ENCODE data around the gene EIF4H.
"Not testable (repeated sequence)": the region's sequence is repeated elsewhere in the genome, so short reads cannot be mapped to it uniquely, and the experiment has no call there.

The EIF4H gene

DNA sequence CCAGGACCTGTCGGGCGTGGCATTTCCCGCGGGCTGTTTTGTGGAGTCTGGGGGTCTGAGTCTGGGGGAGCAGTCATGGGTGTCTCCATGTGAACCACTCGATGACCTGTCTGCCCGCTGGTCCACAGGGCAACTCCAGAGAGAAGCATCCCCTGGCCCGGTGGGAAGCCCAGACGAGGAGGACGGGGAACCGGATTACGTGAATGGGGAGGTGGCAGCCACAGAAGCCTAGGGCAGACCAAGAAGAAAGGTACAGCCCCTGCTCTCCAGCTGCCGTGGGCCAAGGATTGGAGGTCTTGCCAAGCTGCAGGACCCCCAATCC, 50.3 kb downstream of the EIF4H start:
- no peak overlapping the region for H3K4me3 ChIP-seq (replicated peaks; ENCODE audit: insufficient read depth, low read length)
- no peak for DNase-seq (ENCODE audit: low read depth in 1 of 2, low spot score in 1 of 2)
- H3K27me3 ChIP-seq (ENCODE audit: insufficient read depth, poor library complexity, severe bottlenecking): no peaks in the 10 kb centered on the region
- peak overlapping the region; percentile 76 for H3K27ac ChIP-seq (replicated peaks)
- TF ChIP-seq, protein P1, sequence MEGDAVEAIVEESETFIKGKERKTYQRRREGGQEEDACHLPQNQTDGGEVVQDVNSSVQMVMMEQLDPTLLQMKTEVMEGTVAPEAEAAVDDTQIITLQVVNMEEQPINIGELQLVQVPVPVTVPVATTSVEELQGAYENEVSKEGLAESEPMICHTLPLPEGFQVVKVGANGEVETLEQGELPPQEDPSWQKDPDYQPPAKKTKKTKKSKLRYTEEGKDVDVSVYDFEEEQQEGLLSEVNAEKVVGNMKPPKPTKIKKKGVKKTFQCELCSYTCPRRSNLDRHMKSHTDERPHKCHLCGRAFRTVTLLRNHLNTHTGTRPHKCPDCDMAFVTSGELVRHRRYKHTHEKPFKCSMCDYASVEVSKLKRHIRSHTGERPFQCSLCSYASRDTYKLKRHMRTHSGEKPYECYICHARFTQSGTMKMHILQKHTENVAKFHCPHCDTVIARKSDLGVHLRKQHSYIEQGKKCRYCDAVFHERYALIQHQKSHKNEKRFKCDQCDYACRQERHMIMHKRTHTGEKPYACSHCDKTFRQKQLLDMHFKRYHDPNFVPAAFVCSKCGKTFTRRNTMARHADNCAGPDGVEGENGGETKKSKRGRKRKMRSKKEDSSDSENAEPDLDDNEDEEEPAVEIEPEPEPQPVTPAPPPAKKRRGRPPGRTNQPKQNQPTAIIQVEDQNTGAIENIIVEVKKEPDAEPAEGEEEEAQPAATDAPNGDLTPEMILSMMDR (IDR thresholded peaks at IDR 0.05; ENCODE audit: insufficient read depth, low read length): no peak

DNA sequence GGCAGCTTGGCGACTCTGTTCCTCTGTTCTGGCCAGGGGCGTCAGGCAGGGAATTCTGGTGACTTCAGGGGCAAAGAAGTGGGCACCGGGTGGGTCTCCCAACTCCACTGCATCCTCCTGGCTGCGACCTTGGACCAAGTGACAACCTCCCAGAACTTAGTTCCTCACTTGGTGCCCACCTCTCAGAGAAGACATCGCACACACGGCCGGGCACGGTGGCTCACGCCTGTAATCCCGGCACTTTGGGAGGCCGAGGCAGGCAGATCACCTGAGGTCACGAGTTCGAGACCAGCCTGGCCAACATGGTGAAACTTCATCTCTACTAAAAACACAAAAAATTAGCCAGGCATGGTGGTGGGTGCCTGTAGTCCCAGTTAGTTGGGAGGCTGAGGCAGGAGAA, 50.8 kb downstream of the EIF4H start:
- peak overlapping the region; percentile 76 for H3K27ac ChIP-seq (replicated peaks)
- not testable (repeated sequence) for H3K27me3 ChIP-seq (ENCODE audit: insufficient read depth, poor library complexity, severe bottlenecking); DNase-seq (ENCODE audit: low read depth in 1 of 2, low spot score in 1 of 2); H3K4me3 ChIP-seq (replicated peaks; ENCODE audit: insufficient read depth, low read length)

DNA sequence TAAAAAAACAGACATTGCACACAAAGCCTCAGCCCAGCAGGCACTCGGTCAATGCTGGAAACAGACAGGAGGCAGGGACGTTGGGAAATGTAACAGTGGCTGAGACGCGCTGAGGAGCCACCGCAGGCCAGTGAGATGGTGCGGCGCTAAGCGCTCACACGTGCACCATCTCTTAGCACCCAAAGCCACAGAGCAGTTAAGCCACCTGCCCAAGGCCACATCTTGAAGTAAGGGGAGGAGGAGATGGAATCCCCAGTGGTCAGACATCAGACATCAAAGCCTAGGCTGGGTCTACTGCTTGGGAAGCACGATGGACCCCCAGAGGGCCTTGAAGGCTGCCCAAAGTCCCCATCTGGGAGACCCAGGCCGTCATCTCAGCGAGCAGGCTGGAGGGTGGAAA, 51.2 kb downstream of the EIF4H start:
- Histone ChIP-seq H3K4me3 (replicated peaks; ENCODE audit: insufficient read depth, low read length) (no peak overlapping the region), H3K27me3 (ENCODE audit: insufficient read depth, poor library complexity, severe bottlenecking) (no peaks in the 10 kb centered on the region), H3K27ac (replicated peaks) (peak overlapping the region; percentile 76)
- peak in 1 of 2 experiments; percentile 90 for DNase-seq (ENCODE audit: low read depth in 1 of 2, low spot score in 1 of 2)
- TF ChIP-seq SPI1 (IDR thresholded peaks at IDR 0.05; ENCODE audit: borderline replicate concordance, low read depth): no peak
- TF ChIP-seq POLR2AphosphoS5 (IDR thresholded peaks at IDR 0.05; ENCODE audit: low read depth): peak; percentile 98

DNA sequence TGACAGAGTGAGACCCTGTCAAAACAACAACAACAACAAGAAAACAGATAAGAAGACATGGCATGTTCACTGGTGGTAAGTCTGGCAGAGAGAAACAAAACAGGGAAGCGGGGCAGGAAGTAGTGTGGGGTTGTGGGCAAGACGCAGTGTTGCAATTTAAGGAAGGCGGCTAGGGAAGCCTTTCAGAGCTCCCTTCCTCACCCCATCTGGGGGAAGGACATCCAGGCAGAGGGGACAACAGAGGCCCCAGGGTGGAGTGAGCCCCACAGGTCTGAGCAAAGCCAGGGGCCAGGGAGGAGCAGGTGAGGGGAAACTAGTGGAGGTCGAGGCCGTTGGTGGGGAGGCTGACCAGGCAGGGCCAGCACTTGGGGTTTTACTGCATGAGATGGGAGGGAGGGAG, 52.5 kb downstream of the EIF4H start:
- peak; percentile 88 to 94 for DNase-seq (ENCODE audit: low read depth in 1 of 2, low spot score in 1 of 2)
- Histone ChIP-seq H3K27ac (replicated peaks) (peak overlapping the region; percentile 76), H3K27me3 (ENCODE audit: insufficient read depth, poor library complexity, severe bottlenecking) (no peaks in the 10 kb centered on the region), H3K4me3 (replicated peaks; ENCODE audit: insufficient read depth, low read length) (no peak overlapping the region)
- TF ChIP-seq GABPA (IDR thresholded peaks at IDR 0.05; ENCODE audit: low read depth): peak; percentile 64
- TF ChIP-seq, protein P2, sequence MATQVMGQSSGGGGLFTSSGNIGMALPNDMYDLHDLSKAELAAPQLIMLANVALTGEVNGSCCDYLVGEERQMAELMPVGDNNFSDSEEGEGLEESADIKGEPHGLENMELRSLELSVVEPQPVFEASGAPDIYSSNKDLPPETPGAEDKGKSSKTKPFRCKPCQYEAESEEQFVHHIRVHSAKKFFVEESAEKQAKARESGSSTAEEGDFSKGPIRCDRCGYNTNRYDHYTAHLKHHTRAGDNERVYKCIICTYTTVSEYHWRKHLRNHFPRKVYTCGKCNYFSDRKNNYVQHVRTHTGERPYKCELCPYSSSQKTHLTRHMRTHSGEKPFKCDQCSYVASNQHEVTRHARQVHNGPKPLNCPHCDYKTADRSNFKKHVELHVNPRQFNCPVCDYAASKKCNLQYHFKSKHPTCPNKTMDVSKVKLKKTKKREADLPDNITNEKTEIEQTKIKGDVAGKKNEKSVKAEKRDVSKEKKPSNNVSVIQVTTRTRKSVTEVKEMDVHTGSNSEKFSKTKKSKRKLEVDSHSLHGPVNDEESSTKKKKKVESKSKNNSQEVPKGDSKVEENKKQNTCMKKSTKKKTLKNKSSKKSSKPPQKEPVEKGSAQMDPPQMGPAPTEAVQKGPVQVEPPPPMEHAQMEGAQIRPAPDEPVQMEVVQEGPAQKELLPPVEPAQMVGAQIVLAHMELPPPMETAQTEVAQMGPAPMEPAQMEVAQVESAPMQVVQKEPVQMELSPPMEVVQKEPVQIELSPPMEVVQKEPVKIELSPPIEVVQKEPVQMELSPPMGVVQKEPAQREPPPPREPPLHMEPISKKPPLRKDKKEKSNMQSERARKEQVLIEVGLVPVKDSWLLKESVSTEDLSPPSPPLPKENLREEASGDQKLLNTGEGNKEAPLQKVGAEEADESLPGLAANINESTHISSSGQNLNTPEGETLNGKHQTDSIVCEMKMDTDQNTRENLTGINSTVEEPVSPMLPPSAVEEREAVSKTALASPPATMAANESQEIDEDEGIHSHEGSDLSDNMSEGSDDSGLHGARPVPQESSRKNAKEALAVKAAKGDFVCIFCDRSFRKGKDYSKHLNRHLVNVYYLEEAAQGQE (IDR thresholded peaks at IDR 0.05; ENCODE audit: insufficient replicate concordance, low read depth): no peak
- peak; percentile 95 for TF ChIP-seq POLR2AphosphoS5 (IDR thresholded peaks at IDR 0.05; ENCODE audit: low read depth)
- TF ChIP-seq SPI1 (IDR thresholded peaks at IDR 0.05; ENCODE audit: borderline replicate concordance, low read depth): peak; percentile 92; the same call in 1 of the 2 replicates

DNA sequence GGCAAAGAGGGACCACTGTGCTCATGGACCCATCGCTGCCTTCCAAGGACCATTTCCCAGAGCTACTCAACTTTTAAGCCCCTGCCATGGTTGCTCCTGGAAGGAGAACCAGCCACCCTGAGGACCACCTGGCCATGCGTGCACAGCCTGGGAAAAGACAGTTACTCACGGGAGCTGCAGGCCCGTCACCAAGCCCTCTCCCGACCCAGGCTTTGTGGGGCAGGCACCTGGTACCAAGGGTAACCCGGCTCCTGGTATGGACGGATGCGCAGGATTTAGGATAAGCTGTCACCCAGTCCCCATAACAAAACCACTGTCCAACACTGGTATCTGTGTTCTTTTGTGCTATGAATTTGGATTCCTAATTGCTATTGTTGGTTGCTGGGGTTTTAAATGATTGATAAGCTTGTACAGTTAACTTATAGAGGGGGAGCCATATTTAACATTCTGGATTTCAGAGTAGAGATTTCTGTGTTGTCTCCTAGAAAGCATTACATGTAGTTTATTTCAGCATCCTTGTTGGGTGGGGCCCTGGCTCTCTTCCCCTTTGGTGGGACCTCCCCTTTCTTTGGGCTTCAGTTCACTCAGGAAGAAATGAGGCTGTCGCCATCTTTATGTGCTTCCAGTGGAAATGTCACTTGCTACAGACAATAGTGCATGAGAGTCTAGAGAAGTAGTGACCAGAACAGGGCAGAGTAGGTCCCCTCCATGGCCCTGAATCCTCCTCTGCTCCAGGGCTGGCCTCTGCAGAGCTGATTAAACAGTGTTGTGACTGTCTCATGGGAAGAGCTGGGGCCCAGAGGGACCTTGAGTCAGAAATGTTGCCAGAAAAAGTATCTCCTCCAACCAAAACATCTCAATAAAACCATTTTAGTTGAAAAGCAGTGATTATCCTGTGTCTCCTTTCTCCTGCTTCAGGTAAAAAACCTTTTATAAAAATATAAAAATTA, 55.1 kb downstream of the EIF4H start:
- no peak overlapping the region for H3K4me3 ChIP-seq (replicated peaks; ENCODE audit: insufficient read depth, low read length)
- no peaks in the 10 kb centered on the region for H3K27me3 ChIP-seq (ENCODE audit: insufficient read depth, poor library complexity, severe bottlenecking)
- DNase-seq (ENCODE audit: low read depth in 1 of 2, low spot score in 1 of 2): peak in 1 of 2 experiments; percentile 71
- TF ChIP-seq, protein P2 (IDR thresholded peaks at IDR 0.05; ENCODE audit: insufficient replicate concordance, low read depth): no peak
- TF ChIP-seq GABPA (IDR thresholded peaks at IDR 0.05; ENCODE audit: low read depth): no peak
- TF ChIP-seq SPI1 (IDR thresholded peaks at IDR 0.05; ENCODE audit: borderline replicate concordance, low read depth): 0 out of 2 replicates have a peak, but pooled peaks have one; percentile 12
- peak; percentile 67 for TF ChIP-seq POLR2AphosphoS5 (IDR thresholded peaks at IDR 0.05; ENCODE audit: low read depth)
- TF ChIP-seq, protein P1 (IDR thresholded peaks at IDR 0.05; ENCODE audit: insufficient read depth, low read length): no peak
- H3K27ac ChIP-seq (replicated peaks): peak overlapping the region; percentile 77

Data from HL-60 (cell line).